HepG2 (cell line): ENCODE data around the gene THSD4. TPM values are rescaled to one million over a fixed set of nuclear protein-coding genes. Genes with fewer than 3 reads are reported as not detected.

Experiments used
- ATAC-seq: fragments of 200-7000 bp; cut with Tn5 transposase; 3 replicates; pipeline ENCODE4 v1.9.1; 2020; ENCODE audit warnings: mild to moderate bottlenecking, moderate library complexity
- BruUV-seq: library from RNA; stranded (reverse); fragments of 400-500 nt; replicated peaks from 2 replicates; lab custom pipeline; 2021; lab: Mats Ljungman, UMichigan
- CTCF ChIA-PET: fragments of 300-600 bp; formaldehyde crosslinking; extraction: SDS; loops from one replicate; lab custom pipeline; 2021; ENCODE audit warnings: low total read pairs, inconsistent platforms, low intra/inter-chr PET ratio; lab: Yijun Ruan, JAX
- POLR2A ChIA-PET: fragments of 350-600 bp; sonication (Branson Sonifier 250); formaldehyde crosslinking; loops from one replicate; lab custom pipeline; 2020; ENCODE audit warnings: antibody characterized with exemption, inconsistent platforms; lab: Yijun Ruan, JAX
- DNase-seq: peaks from one replicate; pipeline ENCODE4 v3.0.0-alpha.2; 2015; ENCODE audit warnings: low spot score
- FAIRE-seq: peaks from 3 replicates; lab custom pipeline; 2011; peaks lifted over from hg19 to GRCh38; lab: Jason Lieb, UNC
- H2AFZ ChIP-seq: one replicate; pipeline ENCODE4 v1.6.1; 2011; ENCODE audit warnings: low read length, inconsistent platforms
- H3K27ac ChIP-seq: fragments of 300-600 bp; 3 replicates; pipeline ENCODE4 v1.8.0; 2011; ENCODE audit warnings: mixed run types, mild to moderate bottlenecking, mixed read lengths, low read length, inconsistent platforms; ENCODE audit not compliant: insufficient read depth; ENCODE audit errors: extremely low read length
- H3K27me3 ChIP-seq, 2 experiments: fragments of 200-600 bp in 1 of 2; 2 replicates in 1 of 2; 3 replicates in 1 of 2; pipeline versions ENCODE4 v1.6.0 to v1.8.0; 2011; ENCODE audit warnings: low read length in 2 of 2, mild to moderate bottlenecking in 2 of 2, moderate library complexity in 2 of 2, inconsistent platforms in 1 of 2; ENCODE audit not compliant: insufficient read depth in 2 of 2, control insufficient read depth in 1 of 2
- H3K36me3 ChIP-seq, 2 experiments: fragments of 200-600 bp in 1 of 2; replicated peaks in 1 of 2; 2 replicates in 1 of 2; 3 replicates in 1 of 2; pipeline versions ENCODE4 v1.5.1 to v1.8.0; 2011; ENCODE audit warnings: low read length in 2 of 2, inconsistent platforms in 1 of 2; ENCODE audit not compliant: insufficient read depth in 2 of 2, control insufficient read depth in 1 of 2
- H3K4me1 ChIP-seq: 2 replicates; pipeline ENCODE4 v1.5.1; 2012; ENCODE audit warnings: low read length, inconsistent platforms; ENCODE audit not compliant: insufficient read depth
- H3K4me2 ChIP-seq: 2 replicates; pipeline ENCODE4 v1.6.0; 2011; ENCODE audit warnings: low read depth, low read length, inconsistent platforms
- H3K4me3 ChIP-seq, 3 experiments: fragments of 200-600 bp in 1 of 3; sonication (generic), shearing (Covaris generic) in 1 of 3; replicated peaks in 1 of 3; 2 replicates each; pipeline ENCODE4 v1.5.1; 2011 to 2016; ENCODE audit warnings: low read length in 3 of 3, inconsistent platforms in 2 of 3, low read depth in 2 of 3, mild to moderate bottlenecking in 2 of 3, control low read depth in 1 of 3, mixed read lengths in 1 of 3; ENCODE audit not compliant: insufficient read depth in 1 of 3
- H3K79me2 ChIP-seq: one replicate; pipeline ENCODE4 v1.6.1; 2011; ENCODE audit warnings: low read length, inconsistent platforms; ENCODE audit not compliant: insufficient read depth
- H3K9ac ChIP-seq: 2 replicates; pipeline ENCODE4 v1.6.0; 2011; ENCODE audit warnings: mild to moderate bottlenecking, low read depth, low read length, inconsistent platforms; ENCODE audit not compliant: insufficient read depth
- H3K9me3 ChIP-seq: 2 replicates; pipeline ENCODE4 v1.5.1; 2012; ENCODE audit warnings: mild to moderate bottlenecking, low read length
- H4K20me1 ChIP-seq: 2 replicates; pipeline ENCODE4 v1.6.0; 2011; ENCODE audit warnings: inconsistent platforms, mild to moderate bottlenecking, low read length, moderate library complexity; ENCODE audit not compliant: insufficient read depth
- GATAD2A ChIP-seq: IDR thresholded peaks from 2 replicates; pipeline ENCODE4 v1.6.1; 2016
- KAT2B ChIP-seq: fragments of 150-350 bp; IDR thresholded peaks from 2 replicates; pipeline ENCODE4 v1.6.1; 2014; ENCODE audit warnings: low read depth, low read length, borderline replicate concordance
- MBNL3 ChIP-seq: fragments of 250-450 bp; sonication (Bioruptor Pico); conservative IDR thresholded peaks from 2 replicates; pipeline ENCODE4 v1.8.0; 2022; ENCODE audit warnings: mild to moderate bottlenecking, inconsistent platforms
- SMC3 ChIP-seq: IDR thresholded peaks from 2 replicates; pipeline ENCODE4 v1.6.1; 2011; ENCODE audit warnings: low read length, improper control_type of control experiment
- ZFAT ChIP-seq: sonication (generic); formaldehyde crosslinking; conservative IDR thresholded peaks from 2 replicates; pipeline ENCODE4 v1.8.1; 2023; ENCODE audit warnings: missing genetic modification reagents, inconsistent platforms
- ZMAT3 ChIP-seq: sonication (generic); formaldehyde crosslinking; conservative IDR thresholded peaks from 2 replicates; pipeline ENCODE4 v1.7.0; 2021; ENCODE audit warnings: missing genetic modification reagents
- ZNF24 ChIP-seq: fragments of 450-650 bp; IDR thresholded peaks from 2 replicates; pipeline ENCODE4 v1.6.1; 2017; ENCODE audit warnings: antibody characterized with exemption, mild to moderate bottlenecking
- ZNF431 ChIP-seq: sonication (generic); formaldehyde crosslinking; IDR thresholded peaks from 2 replicates; pipeline ENCODE4 v1.9.0; 2022; ENCODE audit warnings: missing genetic modification reagents, low read depth, mild to moderate bottlenecking, borderline replicate concordance
- WGBS: methylation state at CpG from one replicate; pipeline ENCODE4 v1.1.6; 2017; ENCODE audit warnings: low lambda C conversion rate; 5-methylcytosine and 5-hydroxymethylcytosine counted together
- in situ Hi-C: cut with HindIII; loops from 2 replicates; pipeline ENCODE4 v1.10.0; 2017; ENCODE audit warnings: low pct_unique_long_range_greater_than_20kb; ENCODE audit not compliant: extremely low pct_ligation_motif_present
- intact Hi-C: fragments of 100-400 bp; cut with micrococcal nuclease; formaldehyde crosslinking; loops from one replicate; pipeline ENCODE4 v1.10.0; 2022; ENCODE audit not compliant: unreplicated experiment
- polyA plus RNA-seq, 8 experiments: library from polyadenylated mRNA; depleted of rRNA in 3 of 8; stranded (reverse) in 7 of 8; unstranded in 1 of 8; fragments of >200 nt; fragmentation: Illumina TruSeq in 4 of 8; extraction: Trizol in 4 of 8; gene quantifications; 2 replicates each; pipeline versions ENCODE4 v1.2.1 to v1.2.3, GENCODE V29; 2011 to 2016; ENCODE audit warnings: low read depth in 4 of 8, missing spikeins in 1 of 8, mixed read lengths in 1 of 8; ENCODE audit not compliant: insufficient read depth in 1 of 8
- total RNA-seq, 5 experiments: library from RNA; depleted of rRNA; stranded (reverse); fragments of >200 nt; fragmentation: Illumina TruSeq; extraction: Trizol; gene quantifications; 2 replicates each; pipeline ENCODE4 v1.2.3, GENCODE V29; 2016; ENCODE audit warnings: low read depth in 1 of 5
- TF ChIP-seq, protein P1 (sequence below): conservative IDR thresholded peaks from 2 replicates; pipeline ENCODE4 v1.6.1; 2018; ENCODE audit warnings: missing genetic modification reagents
- TF ChIP-seq, protein P2 (sequence below): IDR thresholded peaks from 2 replicates; pipeline ENCODE4 v1.6.1; 2016; ENCODE audit warnings: low read depth, missing genetic modification reagents, missing compliant biosample characterization
- TF ChIP-seq, protein P3 (sequence below): sonication (generic); formaldehyde crosslinking; IDR thresholded peaks from 2 replicates; pipeline ENCODE4 v1.8.1; 2023; ENCODE audit warnings: mild to moderate bottlenecking, missing genetic modification reagents
- TF ChIP-seq, protein P4 (sequence below): IDR thresholded peaks from 2 replicates; pipeline ENCODE4 v1.6.1; 2016

The THSD4 gene
- total and polyA plus RNA-seq, 2 of the 13 experiments (the other 11 are each of a cell fraction or from before 2014, with no cell fraction given): 0.07 to 0.21 TPM

DNA sequence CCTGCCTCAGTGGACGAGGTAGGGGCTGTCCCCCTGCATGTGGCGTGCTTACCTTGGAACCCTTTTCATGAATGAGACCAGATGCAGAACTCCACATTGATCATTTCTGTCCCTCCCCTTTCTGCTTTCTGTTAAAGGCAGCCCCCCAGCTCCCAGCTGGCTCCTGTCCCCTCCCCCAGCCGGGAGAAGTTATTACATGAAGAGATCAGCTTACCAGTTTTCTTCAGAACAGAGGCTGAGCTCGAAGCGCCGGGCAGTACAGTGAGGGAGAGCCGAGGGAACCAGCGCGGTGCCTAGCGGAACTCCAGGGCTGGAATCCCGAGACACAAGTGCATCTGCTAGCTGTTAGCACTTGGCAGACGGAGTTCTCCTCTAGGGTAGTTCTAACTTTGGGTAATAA is 431.7 kb downstream of the THSD4 start (continued):
- TF ChIP-seq, protein P1, sequence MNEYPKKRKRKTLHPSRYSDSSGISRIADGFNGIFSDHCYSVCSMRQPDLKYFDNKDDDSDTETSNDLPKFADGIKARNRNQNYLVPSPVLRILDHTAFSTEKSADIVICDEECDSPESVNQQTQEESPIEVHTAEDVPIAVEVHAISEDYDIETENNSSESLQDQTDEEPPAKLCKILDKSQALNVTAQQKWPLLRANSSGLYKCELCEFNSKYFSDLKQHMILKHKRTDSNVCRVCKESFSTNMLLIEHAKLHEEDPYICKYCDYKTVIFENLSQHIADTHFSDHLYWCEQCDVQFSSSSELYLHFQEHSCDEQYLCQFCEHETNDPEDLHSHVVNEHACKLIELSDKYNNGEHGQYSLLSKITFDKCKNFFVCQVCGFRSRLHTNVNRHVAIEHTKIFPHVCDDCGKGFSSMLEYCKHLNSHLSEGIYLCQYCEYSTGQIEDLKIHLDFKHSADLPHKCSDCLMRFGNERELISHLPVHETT: no peak
- TF ChIP-seq ZNF431 (CRISPR knock-in tag): no peak
- no peak for TF ChIP-seq MBNL3 (CRISPR knock-in tag)
- TF ChIP-seq, protein P2, sequence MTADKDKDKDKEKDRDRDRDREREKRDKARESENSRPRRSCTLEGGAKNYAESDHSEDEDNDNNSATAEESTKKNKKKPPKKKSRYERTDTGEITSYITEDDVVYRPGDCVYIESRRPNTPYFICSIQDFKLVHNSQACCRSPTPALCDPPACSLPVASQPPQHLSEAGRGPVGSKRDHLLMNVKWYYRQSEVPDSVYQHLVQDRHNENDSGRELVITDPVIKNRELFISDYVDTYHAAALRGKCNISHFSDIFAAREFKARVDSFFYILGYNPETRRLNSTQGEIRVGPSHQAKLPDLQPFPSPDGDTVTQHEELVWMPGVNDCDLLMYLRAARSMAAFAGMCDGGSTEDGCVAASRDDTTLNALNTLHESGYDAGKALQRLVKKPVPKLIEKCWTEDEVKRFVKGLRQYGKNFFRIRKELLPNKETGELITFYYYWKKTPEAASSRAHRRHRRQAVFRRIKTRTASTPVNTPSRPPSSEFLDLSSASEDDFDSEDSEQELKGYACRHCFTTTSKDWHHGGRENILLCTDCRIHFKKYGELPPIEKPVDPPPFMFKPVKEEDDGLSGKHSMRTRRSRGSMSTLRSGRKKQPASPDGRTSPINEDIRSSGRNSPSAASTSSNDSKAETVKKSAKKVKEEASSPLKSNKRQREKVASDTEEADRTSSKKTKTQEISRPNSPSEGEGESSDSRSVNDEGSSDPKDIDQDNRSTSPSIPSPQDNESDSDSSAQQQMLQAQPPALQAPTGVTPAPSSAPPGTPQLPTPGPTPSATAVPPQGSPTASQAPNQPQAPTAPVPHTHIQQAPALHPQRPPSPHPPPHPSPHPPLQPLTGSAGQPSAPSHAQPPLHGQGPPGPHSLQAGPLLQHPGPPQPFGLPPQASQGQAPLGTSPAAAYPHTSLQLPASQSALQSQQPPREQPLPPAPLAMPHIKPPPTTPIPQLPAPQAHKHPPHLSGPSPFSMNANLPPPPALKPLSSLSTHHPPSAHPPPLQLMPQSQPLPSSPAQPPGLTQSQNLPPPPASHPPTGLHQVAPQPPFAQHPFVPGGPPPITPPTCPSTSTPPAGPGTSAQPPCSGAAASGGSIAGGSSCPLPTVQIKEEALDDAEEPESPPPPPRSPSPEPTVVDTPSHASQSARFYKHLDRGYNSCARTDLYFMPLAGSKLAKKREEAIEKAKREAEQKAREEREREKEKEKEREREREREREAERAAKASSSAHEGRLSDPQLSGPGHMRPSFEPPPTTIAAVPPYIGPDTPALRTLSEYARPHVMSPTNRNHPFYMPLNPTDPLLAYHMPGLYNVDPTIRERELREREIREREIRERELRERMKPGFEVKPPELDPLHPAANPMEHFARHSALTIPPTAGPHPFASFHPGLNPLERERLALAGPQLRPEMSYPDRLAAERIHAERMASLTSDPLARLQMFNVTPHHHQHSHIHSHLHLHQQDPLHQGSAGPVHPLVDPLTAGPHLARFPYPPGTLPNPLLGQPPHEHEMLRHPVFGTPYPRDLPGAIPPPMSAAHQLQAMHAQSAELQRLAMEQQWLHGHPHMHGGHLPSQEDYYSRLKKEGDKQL (CRISPR knock-in tag): no peak
- no peak for TF ChIP-seq ZNF24
- TF ChIP-seq, all 625 proteins: peak for 0

DNA sequence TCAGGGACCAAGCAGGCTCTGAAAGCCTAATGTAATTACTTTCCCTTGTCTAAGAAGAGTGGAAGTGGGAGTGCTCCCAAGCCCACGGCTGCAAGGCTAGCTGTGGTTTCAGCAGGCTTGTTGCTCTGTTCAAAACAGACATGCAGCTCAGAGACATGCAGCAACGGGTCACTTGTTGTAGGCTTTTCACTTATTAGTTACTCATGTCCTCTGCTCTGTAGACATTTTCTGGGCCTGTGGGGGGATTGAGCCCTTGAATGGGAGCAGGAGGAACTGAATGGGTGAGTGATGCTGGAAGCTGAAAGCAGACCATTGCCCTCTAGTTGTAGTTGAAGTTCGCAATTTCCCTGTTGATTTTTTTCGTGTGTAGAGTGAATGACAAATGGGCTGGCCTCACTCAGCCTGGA is 433.1 kb downstream of the THSD4 start:
- Histone ChIP-seq H3K4me2 (no peak overlapping the region), H3K36me3 (no peaks in the 10 kb centered on the region), H3K4me3 (no peak overlapping the region), H3K27ac (no peak overlapping the region), H2AFZ (no peak overlapping the region), H3K9me3 (no peaks in the 10 kb centered on the region)
- BruUV-seq: no TSS peak
- intact Hi-C loops: no loop called here
- CTCF ChIA-PET: no interaction called here
- TF ChIP-seq ZFAT (CRISPR knock-in tag) (no peak), KAT2B (no peak), GATAD2A (no peak), ZMAT3 (CRISPR knock-in tag) (no peak), SMC3 (no peak)
- TF ChIP-seq, protein P3, sequence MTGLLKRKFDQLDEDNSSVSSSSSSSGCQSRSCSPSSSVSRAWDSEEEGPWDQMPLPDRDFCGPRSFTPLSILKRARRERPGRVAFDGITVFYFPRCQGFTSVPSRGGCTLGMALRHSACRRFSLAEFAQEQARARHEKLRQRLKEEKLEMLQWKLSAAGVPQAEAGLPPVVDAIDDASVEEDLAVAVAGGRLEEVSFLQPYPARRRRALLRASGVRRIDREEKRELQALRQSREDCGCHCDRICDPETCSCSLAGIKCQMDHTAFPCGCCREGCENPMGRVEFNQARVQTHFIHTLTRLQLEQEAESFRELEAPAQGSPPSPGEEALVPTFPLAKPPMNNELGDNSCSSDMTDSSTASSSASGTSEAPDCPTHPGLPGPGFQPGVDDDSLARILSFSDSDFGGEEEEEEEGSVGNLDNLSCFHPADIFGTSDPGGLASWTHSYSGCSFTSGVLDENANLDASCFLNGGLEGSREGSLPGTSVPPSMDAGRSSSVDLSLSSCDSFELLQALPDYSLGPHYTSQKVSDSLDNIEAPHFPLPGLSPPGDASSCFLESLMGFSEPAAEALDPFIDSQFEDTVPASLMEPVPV (CRISPR knock-in tag): no peak
- TF ChIP-seq, protein P4, sequence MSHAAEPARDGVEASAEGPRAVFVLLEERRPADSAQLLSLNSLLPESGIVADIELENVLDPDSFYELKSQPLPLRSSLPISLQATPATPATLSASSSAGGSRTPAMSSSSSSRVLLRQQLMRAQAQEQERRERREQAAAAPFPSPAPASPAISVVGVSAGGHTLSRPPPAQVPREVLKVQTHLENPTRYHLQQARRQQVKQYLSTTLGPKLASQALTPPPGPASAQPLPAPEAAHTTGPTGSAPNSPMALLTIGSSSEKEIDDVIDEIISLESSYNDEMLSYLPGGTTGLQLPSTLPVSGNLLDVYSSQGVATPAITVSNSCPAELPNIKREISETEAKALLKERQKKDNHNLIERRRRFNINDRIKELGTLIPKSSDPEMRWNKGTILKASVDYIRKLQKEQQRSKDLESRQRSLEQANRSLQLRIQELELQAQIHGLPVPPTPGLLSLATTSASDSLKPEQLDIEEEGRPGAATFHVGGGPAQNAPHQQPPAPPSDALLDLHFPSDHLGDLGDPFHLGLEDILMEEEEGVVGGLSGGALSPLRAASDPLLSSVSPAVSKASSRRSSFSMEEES: no peak
- TF ChIP-seq, all 625 proteins: peak for 0
- ATAC-seq (no peak), FAIRE-seq (no peak), DNase-seq (no peak)
- H3K79me2 ChIP-seq: no peaks in the 10 kb centered on the region
- H3K9ac ChIP-seq: no peak overlapping the region
- no peaks in the 10 kb centered on the region for H4K20me1 ChIP-seq
- WGBS: 17% methylated on average over 3 of the region's 4 CpGs
- H3K4me1 ChIP-seq: no peaks in the 10 kb centered on the region
- in situ Hi-C loops: no loop called here
- POLR2A ChIA-PET: no interaction called here
- peaks cover 1 to 2% of the 10 kb centered on the region in 2 experiments; a peak in 1 of 5 replicates for H3K27me3 ChIP-seq
